ENCODE measurements around the gene PLEKHS1. TPM values are rescaled to one million over a fixed set of nuclear protein-coding genes. Genes with fewer than 3 reads are reported as not detected.
A peak's percentile ranks its signal among the peaks of the same experiment; 100 is the strongest.

PLEKHS1 gene
- 6.1 and 7.3 TPM in 2 replicates for total RNA-seq (2014; rRNA removed; shearing (Covaris generic))

- Histone ChIP-seq H3K4me3 (peak within 1 kb of the TSS; percentile 54), H3K27ac (peak within 1 kb of the TSS; percentile 73), H3K27me3 (no peaks in the 10 kb centered on the region), H3K36me3 (no peaks in the 10 kb centered on the region), H3K4me1 (peaks cover 26% of the 10 kb centered on the region), H3K9me3 (replicated peaks) (no peaks in the 10 kb centered on the region)
- DNase-seq, result peak; percentile 91 to 96
These were observed at the start of gene PLEKHS1 for GRCh38 chr10:113751181-113751732. Gene PLEKHS1 (plus strand): TSS chr10:113751682. CDS start chr10:113755278, 3,596 bp downstream.

GRCh38 chr10:113704637-113705343 is 46.7 kb upstream of the PLEKHS1 start:
- H3K9me3 ChIP-seq (replicated peaks), result no peaks in the 10 kb centered on the region
- no peak overlapping the region for H3K4me3 ChIP-seq
- DNase-seq, result peak in 1 of 2 experiments; percentile 75
- H3K4me1 ChIP-seq, result peaks cover 9% of the 10 kb centered on the region
- H3K27ac ChIP-seq, result no peak overlapping the region
- H3K36me3 ChIP-seq, result peaks cover 5% of the 10 kb centered on the region
- no peaks in the 10 kb centered on the region for H3K27me3 ChIP-seq

- H3K4me3 ChIP-seq, result no peak overlapping the region
- DNase-seq, result no peak
- H3K27ac ChIP-seq, result no peak overlapping the region
- peaks cover 14% of the 10 kb centered on the region for H3K4me1 ChIP-seq
- H3K36me3 ChIP-seq, result peaks cover 4% of the 10 kb centered on the region
- H3K9me3 ChIP-seq (replicated peaks), result no peaks in the 10 kb centered on the region
- no peaks in the 10 kb centered on the region for H3K27me3 ChIP-seq
These were observed 46.2 kb upstream of the PLEKHS1 start for GRCh38 chr10:113705344-113705652.

GRCh38 chr10:113706623-113707022 is 44.9 kb upstream of the PLEKHS1 start:
- H3K27me3 ChIP-seq, result no peaks in the 10 kb centered on the region
- no peaks in the 10 kb centered on the region for H3K9me3 ChIP-seq (replicated peaks)
- H3K4me3 ChIP-seq, result no peak overlapping the region
- no peak for DNase-seq
- H3K27ac ChIP-seq, result no peak overlapping the region
- peaks cover 26% of the 10 kb centered on the region for H3K4me1 ChIP-seq
- H3K36me3 ChIP-seq, result peaks cover 8% of the 10 kb centered on the region; the same call in 1 of the 2 replicates

GRCh38 chr10:113708640-113709039 is 42.8 kb upstream of the PLEKHS1 start:
- Histone ChIP-seq H3K9me3 (replicated peaks) (no peaks in the 10 kb centered on the region), H3K36me3 (peaks cover 8% of the 10 kb centered on the region; the same call in 1 of the 2 replicates), H3K4me3 (no peak overlapping the region), H3K4me1 (peaks cover 28% of the 10 kb centered on the region), H3K27ac (no peak overlapping the region), H3K27me3 (no peaks in the 10 kb centered on the region)
- DNase-seq, result no peak

- Histone ChIP-seq H3K4me3 (no peak overlapping the region), H3K27me3 (no peaks in the 10 kb centered on the region), H3K27ac (no peak overlapping the region), H3K4me1 (peaks cover 28% of the 10 kb centered on the region), H3K9me3 (replicated peaks) (no peaks in the 10 kb centered on the region), H3K36me3 (peaks cover 8% of the 10 kb centered on the region; the same call in 1 of the 2 replicates)
- DNase-seq, result peak; percentile 42 to 60
These were observed 42.2 kb upstream of the PLEKHS1 start for GRCh38 chr10:113709221-113709838.

- peak; percentile 25 to 59 for DNase-seq
- Histone ChIP-seq H3K36me3 (peaks cover 8% of the 10 kb centered on the region; the same call in 1 of the 2 replicates), H3K4me3 (no peak overlapping the region), H3K27me3 (no peaks in the 10 kb centered on the region), H3K27ac (no peak overlapping the region), H3K9me3 (replicated peaks) (no peaks in the 10 kb centered on the region), H3K4me1 (peaks cover 28% of the 10 kb centered on the region)
These were observed 40.3 kb upstream of the PLEKHS1 start for GRCh38 chr10:113711142-113711541.

GRCh38 chr10:113712024-113712423 is 39.5 kb upstream of the PLEKHS1 start:
- Histone ChIP-seq H3K4me1 (peaks cover 28% of the 10 kb centered on the region), H3K36me3 (peaks cover 10% of the 10 kb centered on the region; the same call in 1 of the 2 replicates), H3K4me3 (no peak overlapping the region), H3K27ac (no peak overlapping the region), H3K9me3 (replicated peaks) (no peaks in the 10 kb centered on the region), H3K27me3 (no peaks in the 10 kb centered on the region)
- no peak for DNase-seq

GRCh38 chr10:113712755-113713639 is 38.5 kb upstream of the PLEKHS1 start:
- Histone ChIP-seq H3K4me3 (no peak overlapping the region), H3K9me3 (replicated peaks) (no peaks in the 10 kb centered on the region), H3K36me3 (peaks cover 13% of the 10 kb centered on the region; the same call in 1 of the 2 replicates), H3K27me3 (no peaks in the 10 kb centered on the region), H3K4me1 (peaks cover 28% of the 10 kb centered on the region), H3K27ac (no peak overlapping the region)
- DNase-seq, result no peak

GRCh38 chr10:113713640-113713982 is 37.9 kb upstream of the PLEKHS1 start:
- DNase-seq, result no peak
- no peak overlapping the region for H3K4me3 ChIP-seq
- H3K27ac ChIP-seq, result no peak overlapping the region
- H3K36me3 ChIP-seq, result peaks cover 13% of the 10 kb centered on the region; the same call in 1 of the 2 replicates
- no peaks in the 10 kb centered on the region for H3K27me3 ChIP-seq
- peaks cover 28% of the 10 kb centered on the region for H3K4me1 ChIP-seq
- H3K9me3 ChIP-seq (replicated peaks), result no peaks in the 10 kb centered on the region

GRCh38 chr10:113716109-113716910 is 35.2 kb upstream of the PLEKHS1 start:
- Histone ChIP-seq H3K27ac (no peak overlapping the region), H3K4me1 (peaks cover 5% of the 10 kb centered on the region; the same call in 1 of the 2 replicates), H3K4me3 (no peak overlapping the region), H3K9me3 (replicated peaks) (no peaks in the 10 kb centered on the region), H3K36me3 (peaks cover 11% of the 10 kb centered on the region; the same call in 1 of the 2 replicates), H3K27me3 (no peaks in the 10 kb centered on the region)
- no peak for DNase-seq

- DNase-seq, result no peak
- Histone ChIP-seq H3K9me3 (replicated peaks) (no peaks in the 10 kb centered on the region), H3K4me1 (no peaks in the 10 kb centered on the region), H3K4me3 (no peak overlapping the region), H3K27me3 (no peaks in the 10 kb centered on the region), H3K36me3 (peaks cover 24% of the 10 kb centered on the region; the same call in 1 of the 2 replicates), H3K27ac (no peak overlapping the region)
These were observed 32.3 kb upstream of the PLEKHS1 start for GRCh38 chr10:113718969-113719822.

GRCh38 chr10:113720386-113720785 is 31.1 kb upstream of the PLEKHS1 start:
- Histone ChIP-seq H3K4me1 (no peaks in the 10 kb centered on the region), H3K27me3 (no peaks in the 10 kb centered on the region), H3K4me3 (no peak overlapping the region), H3K27ac (no peak overlapping the region), H3K36me3 (peaks cover 36% of the 10 kb centered on the region; the same call in 1 of the 2 replicates), H3K9me3 (replicated peaks) (no peaks in the 10 kb centered on the region)
- no peak for DNase-seq

All from SJCRH30 (cell line).